ENCODE results near the gene ALX4.
A peak's percentile ranks its signal among the peaks of the same experiment; 100 is the strongest.

The ALX4 gene

GRCh38 chr11:44229624-44230023, 80.3 kb downstream of the ALX4 start:
- no peak for TF ChIP-seq CTCF (conservative IDR thresholded peaks at IDR 0.05; ENCODE audit: low read depth, low read length)
- H3K4me1 ChIP-seq (ENCODE audit: low read depth, poor library complexity, severe bottlenecking), result peaks cover 39% of the 10 kb centered on the region
- H3K4me2 ChIP-seq, result no peak overlapping the region
- no peak overlapping the region for H3K27ac ChIP-seq
- no peak overlapping the region for H2AFZ ChIP-seq (ENCODE audit: low read depth)
- no peaks in the 10 kb centered on the region for H3K36me3 ChIP-seq (ENCODE audit: insufficient read depth)
- no peaks in the 10 kb centered on the region for H3K79me2 ChIP-seq (ENCODE audit: insufficient read depth, low read depth)
- H4K20me1 ChIP-seq (ENCODE audit: insufficient read depth), result no peaks in the 10 kb centered on the region
- H3K27me3 ChIP-seq (ENCODE audit: insufficient read depth, low read depth), result no peaks in the 10 kb centered on the region
- H3K9ac ChIP-seq, result no peak overlapping the region
- no peak overlapping the region for H3K4me3 ChIP-seq (IDR thresholded peaks at IDR 0.05; ENCODE audit: insufficient read depth, low read depth, low read length)

- no peaks in the 10 kb centered on the region for H4K20me1 ChIP-seq (ENCODE audit: insufficient read depth)
- no peaks in the 10 kb centered on the region for H3K36me3 ChIP-seq (ENCODE audit: insufficient read depth)
- no peak overlapping the region for H3K4me3 ChIP-seq (IDR thresholded peaks at IDR 0.05; ENCODE audit: insufficient read depth, low read depth, low read length)
- H3K27ac ChIP-seq, result no peak overlapping the region
- H3K4me2 ChIP-seq, result no peak overlapping the region
- H3K79me2 ChIP-seq (ENCODE audit: insufficient read depth, low read depth), result no peaks in the 10 kb centered on the region
- no peak overlapping the region for H3K9ac ChIP-seq
- peaks cover 43% of the 10 kb centered on the region for H3K4me1 ChIP-seq (ENCODE audit: low read depth, poor library complexity, severe bottlenecking)
- no peak overlapping the region for H2AFZ ChIP-seq (ENCODE audit: low read depth)
- H3K27me3 ChIP-seq (ENCODE audit: insufficient read depth, low read depth), result no peaks in the 10 kb centered on the region
- no peak for TF ChIP-seq CTCF (conservative IDR thresholded peaks at IDR 0.05; ENCODE audit: low read depth, low read length)
These were observed 80.8 kb downstream of the ALX4 start for GRCh38 chr11:44229098-44229497.

GRCh38 chr11:44228379-44228778, 81.6 kb downstream of the ALX4 start:
- H3K4me2 ChIP-seq, result no peak overlapping the region
- H3K79me2 ChIP-seq (ENCODE audit: insufficient read depth, low read depth), result no peaks in the 10 kb centered on the region
- no peak for TF ChIP-seq CTCF (conservative IDR thresholded peaks at IDR 0.05; ENCODE audit: low read depth, low read length)
- H3K9ac ChIP-seq, result no peak overlapping the region
- H3K4me1 ChIP-seq (ENCODE audit: low read depth, poor library complexity, severe bottlenecking), result peaks cover 43% of the 10 kb centered on the region
- H3K27ac ChIP-seq, result no peak overlapping the region
- no peaks in the 10 kb centered on the region for H3K27me3 ChIP-seq (ENCODE audit: insufficient read depth, low read depth)
- H3K36me3 ChIP-seq (ENCODE audit: insufficient read depth), result no peaks in the 10 kb centered on the region
- H3K4me3 ChIP-seq (IDR thresholded peaks at IDR 0.05; ENCODE audit: insufficient read depth, low read depth, low read length), result no peak overlapping the region
- H4K20me1 ChIP-seq (ENCODE audit: insufficient read depth), result no peaks in the 10 kb centered on the region
- H2AFZ ChIP-seq (ENCODE audit: low read depth), result no peak overlapping the region

GRCh38 chr11:44226945-44227344, 83.0 kb downstream of the ALX4 start:
- no peak for TF ChIP-seq CTCF (conservative IDR thresholded peaks at IDR 0.05; ENCODE audit: low read depth, low read length)
- Histone ChIP-seq H3K4me3 (IDR thresholded peaks at IDR 0.05; ENCODE audit: insufficient read depth, low read depth, low read length) (no peak overlapping the region), H3K79me2 (ENCODE audit: insufficient read depth, low read depth) (no peaks in the 10 kb centered on the region), H3K27ac (peak overlapping the region; percentile 28; the same call in 1 of the 2 replicates), H4K20me1 (ENCODE audit: insufficient read depth) (no peaks in the 10 kb centered on the region), H3K27me3 (ENCODE audit: insufficient read depth, low read depth) (no peaks in the 10 kb centered on the region), H3K36me3 (ENCODE audit: insufficient read depth) (no peaks in the 10 kb centered on the region), H3K4me1 (ENCODE audit: low read depth, poor library complexity, severe bottlenecking) (peaks cover 51% of the 10 kb centered on the region), H3K9ac (0 out of 2 replicates have a peak overlapping the region, but pooled peaks have one; percentile 8), H3K4me2 (peak overlapping the region; percentile 37), H2AFZ (ENCODE audit: low read depth) (no peak overlapping the region)
